GM12892 (cell line): ENCODE data around the gene PLVAP.
A peak's percentile ranks its signal among the peaks of the same experiment; 100 is the strongest.

Experiments
- DNase-seq: peaks from one replicate; pipeline ENCODE4 v3.0.0; 2011; ENCODE audit not compliant: insufficient read length
- FAIRE-seq: peaks from 2 replicates; lab custom pipeline; 2011; peaks lifted over from hg19 to GRCh38; lab: Jason Lieb, UNC
- POLR2A ChIP-seq: IDR thresholded peaks from 2 replicates; pipeline ENCODE4 v1.6.1; 2011; ENCODE audit warnings: low read depth, low read length, control low read depth
- POLR2AphosphoS5 ChIP-seq: IDR thresholded peaks from 2 replicates; pipeline ENCODE4 v1.6.1; 2011; ENCODE audit warnings: low read depth, low read length, control low read depth
- TAF1 ChIP-seq: IDR thresholded peaks from 2 replicates; pipeline ENCODE4 v1.6.1; 2011; ENCODE audit warnings: low read depth, mild to moderate bottlenecking, control low read depth, low read length, borderline replicate concordance

The PLVAP gene

GRCh38 chr19:17329366-17330261 lies 47.5 kb downstream of the PLVAP start:
- TF ChIP-seq POLR2A (no peak), POLR2AphosphoS5 (no peak), TAF1 (no peak)
- no peak for FAIRE-seq

GRCh38 chr19:17328517-17329365 lies 48.4 kb downstream of the PLVAP start:
- no peak for TF ChIP-seq POLR2A
- TF ChIP-seq TAF1, result no peak
- no peak for TF ChIP-seq POLR2AphosphoS5
- no peak for DNase-seq
- no peak for FAIRE-seq

More at GRCh38 chr19:17329366-17330261, 47.5 kb downstream of the PLVAP start:
- no peak for DNase-seq

GRCh38 chr19:17327654-17328516 lies 49.3 kb downstream of the PLVAP start:
- FAIRE-seq, result peak; percentile 66
- DNase-seq, result peak; percentile 77

GRCh38 chr19:17327068-17327653 lies 50.0 kb downstream of the PLVAP start:
- FAIRE-seq (no peak), DNase-seq (no peak)
- TF ChIP-seq POLR2AphosphoS5, result no peak
- TF ChIP-seq TAF1, result no peak
- TF ChIP-seq POLR2A, result no peak

More at GRCh38 chr19:17327654-17328516, 49.3 kb downstream of the PLVAP start:
- no peak for TF ChIP-seq POLR2AphosphoS5
- TF ChIP-seq TAF1, result no peak
- no peak for TF ChIP-seq POLR2A

GRCh38 chr19:17326595-17326966 lies 50.6 kb downstream of the PLVAP start:
- DNase-seq (no peak), FAIRE-seq (no peak)
- no peak for TF ChIP-seq POLR2A

GRCh38 chr19:17325881-17326594 lies 51.1 kb downstream of the PLVAP start:
- FAIRE-seq (no peak), DNase-seq (no peak)
- TF ChIP-seq POLR2AphosphoS5, result no peak
- no peak for TF ChIP-seq TAF1
- TF ChIP-seq POLR2A, result no peak

GRCh38 chr19:17325133-17325532 lies 52.0 kb downstream of the PLVAP start:
- FAIRE-seq, result no peak
- DNase-seq, result no peak
- TF ChIP-seq TAF1, result no peak
- no peak for TF ChIP-seq POLR2AphosphoS5
- TF ChIP-seq POLR2A, result no peak

GRCh38 chr19:17324357-17325114 lies 52.6 kb downstream of the PLVAP start:
- DNase-seq (no peak), FAIRE-seq (no peak)
- TF ChIP-seq POLR2A, result no peak
- no peak for TF ChIP-seq POLR2AphosphoS5
- no peak for TF ChIP-seq TAF1

GRCh38 chr19:17323964-17324332 lies 53.2 kb downstream of the PLVAP start:
- no peak for TF ChIP-seq TAF1
- no peak for TF ChIP-seq POLR2AphosphoS5
- no peak for TF ChIP-seq POLR2A
- FAIRE-seq (no peak), DNase-seq (no peak)
